IMR-90 (cell line): ENCODE results near the gene PIGBOS1. TPM values are rescaled to one million over a fixed set of nuclear protein-coding genes. Genes with fewer than 3 reads are reported as not detected.
A peak's percentile ranks its signal among the peaks of the same experiment; 100 is the strongest.

ENCODE experiments used
- ATAC-seq: fragments of 200-7000 bp; cut with Tn5 transposase; 2 replicates; pipeline ENCODE4 v1.9.1; 2020; ENCODE audit warnings: low read depth, mild to moderate bottlenecking, moderate library complexity
- BruUV-seq: library from RNA; stranded (reverse); fragments of 400-500 nt; replicated peaks from 2 replicates; lab custom pipeline; 2021; lab: Mats Ljungman, UMichigan
- CTCF ChIA-PET: fragments of 300-600 bp; formaldehyde crosslinking; extraction: SDS; loops from one replicate; lab custom pipeline; 2021; ENCODE audit warnings: antibody characterized with exemption; lab: Yijun Ruan, JAX
- POLR2A ChIA-PET: fragments of 300-600 bp; sonication (Branson Sonifier 250); formaldehyde crosslinking; loops from one replicate; lab custom pipeline; 2022; ENCODE audit warnings: antibody characterized with exemption; ENCODE audit not compliant: unreplicated experiment; lab: Charles Lee
- DNase-seq: peaks from one replicate; pipeline ENCODE4 v3.0.0; 2013
- H2AFZ ChIP-seq: replicated peaks from 2 replicates; pipeline ENCODE3; 2013; ENCODE audit warnings: low read length, mild to moderate bottlenecking; ENCODE audit not compliant: poor library complexity
- H2AK5ac ChIP-seq: 2 replicates; pipeline ENCODE4 v1.6.1; 2013; ENCODE audit warnings: low read depth, low read length, inconsistent platforms
- H2AK9ac ChIP-seq: replicated peaks from 2 replicates; pipeline ENCODE3; 2013; ENCODE audit warnings: mild to moderate bottlenecking, low read depth, low read length, moderate library complexity; ENCODE audit not compliant: poor library complexity
- H2BK120ac ChIP-seq: 2 replicates; pipeline ENCODE4 v1.6.1; 2013; ENCODE audit warnings: low read depth, low read length, inconsistent platforms
- H2BK15ac ChIP-seq: 3 replicates; pipeline ENCODE4 v1.6.1; 2013; ENCODE audit warnings: low read depth, low read length, inconsistent platforms
- H2BK20ac ChIP-seq: 2 replicates; pipeline ENCODE4 v1.6.1; 2013; ENCODE audit warnings: low read depth, mild to moderate bottlenecking, inconsistent platforms, low read length, moderate library complexity
- H2BK5ac ChIP-seq: 2 replicates; pipeline ENCODE4 v1.6.1; 2013; ENCODE audit warnings: mild to moderate bottlenecking, low read depth, low read length, inconsistent platforms; ENCODE audit not compliant: poor library complexity, severe bottlenecking
- H3K14ac ChIP-seq: replicated peaks from 2 replicates; pipeline ENCODE4 v1.6.1; 2013; ENCODE audit warnings: low read depth, low read length, inconsistent platforms
- H3K18ac ChIP-seq: 2 replicates; pipeline ENCODE4 v1.6.1; 2013; ENCODE audit warnings: low read depth, low read length, control low read depth
- H3K23ac ChIP-seq: 2 replicates; pipeline ENCODE4 v1.6.1; 2013; ENCODE audit warnings: low read depth, low read length, inconsistent platforms
- H3K27ac ChIP-seq: 2 replicates; pipeline ENCODE4 v1.5.1; 2013; ENCODE audit warnings: mild to moderate bottlenecking, control low read depth, low read length; ENCODE audit not compliant: insufficient read depth
- H3K27me3 ChIP-seq: 2 replicates; pipeline ENCODE4 v1.6.1; 2013; ENCODE audit warnings: low read length; ENCODE audit not compliant: control insufficient read depth, insufficient read depth
- H3K36me3 ChIP-seq: 2 replicates; pipeline ENCODE4 v1.6.1; 2013; ENCODE audit warnings: low read length, mixed read lengths; ENCODE audit not compliant: control insufficient read depth, insufficient read depth
- H3K4ac ChIP-seq: 2 replicates; pipeline ENCODE4 v1.6.1; 2013; ENCODE audit warnings: low read depth, low read length, inconsistent platforms
- H3K4me1 ChIP-seq: 2 replicates; pipeline ENCODE4 v1.6.1; 2013; ENCODE audit warnings: low read length, mixed read lengths; ENCODE audit not compliant: control insufficient read depth, insufficient read depth
- H3K4me2 ChIP-seq: 2 replicates; pipeline ENCODE4 v1.6.1; 2013; ENCODE audit warnings: low read depth, mild to moderate bottlenecking, control low read depth, low read length, moderate library complexity
- H3K4me3 ChIP-seq: 2 replicates; pipeline ENCODE4 v1.5.1; 2013; ENCODE audit warnings: low read depth, mild to moderate bottlenecking, control low read depth, low read length, moderate library complexity; ENCODE audit not compliant: insufficient read depth
- H3K56ac ChIP-seq: 2 replicates; pipeline ENCODE4 v1.6.1; 2013; ENCODE audit warnings: low read length, inconsistent platforms; ENCODE audit not compliant: insufficient read depth; ENCODE audit errors: extremely low read depth
- H3K79me1 ChIP-seq, 2 experiments: 2 replicates each; pipeline ENCODE4 v1.6.1; 2013; ENCODE audit warnings: low read length in 2 of 2, inconsistent platforms in 1 of 2, low read depth in 1 of 2
- H3K9ac ChIP-seq: 2 replicates; pipeline ENCODE4 v1.6.1; 2013; ENCODE audit warnings: low read depth, low read length, control low read depth
- H3K9me1 ChIP-seq: 2 replicates; pipeline ENCODE4 v1.6.1; 2013; ENCODE audit warnings: low read length, inconsistent platforms; ENCODE audit not compliant: insufficient read depth
- H3K9me3 ChIP-seq: 2 replicates; pipeline ENCODE4 v1.6.1; 2013; ENCODE audit warnings: low read length; ENCODE audit not compliant: control insufficient read depth, insufficient read depth
- H4K20me1 ChIP-seq: 2 replicates; pipeline ENCODE4 v1.6.1; 2013; ENCODE audit warnings: low read length, inconsistent platforms; ENCODE audit not compliant: insufficient read depth
- H4K5ac ChIP-seq: 2 replicates; pipeline ENCODE4 v1.6.1; 2013; ENCODE audit warnings: mild to moderate bottlenecking, low read depth, low read length, control low read depth
- H4K8ac ChIP-seq, 2 experiments: 2 replicates each; pipeline ENCODE4 v1.6.1; 2013; ENCODE audit warnings: low read depth in 2 of 2, low read length in 2 of 2, control low read depth in 1 of 2, inconsistent platforms in 1 of 2
- H4K91ac ChIP-seq: 2 replicates; pipeline ENCODE4 v1.6.1; 2013; ENCODE audit warnings: low read depth, low read length, inconsistent platforms; ENCODE audit not compliant: insufficient read depth
- BHLHE40 ChIP-seq: fragments of 150-350 bp; IDR thresholded peaks from 2 replicates; pipeline ENCODE4 v1.6.1; 2016; ENCODE audit warnings: mild to moderate bottlenecking, low read depth, low read length
- CEBPB ChIP-seq: IDR thresholded peaks from 2 replicates; pipeline ENCODE4 v1.6.1; 2012; ENCODE audit warnings: low read depth, low read length, improper control_type of control experiment
- CHD1 ChIP-seq: IDR thresholded peaks from 2 replicates; pipeline ENCODE4 v1.6.1; 2012; ENCODE audit warnings: low read depth, low read length, improper control_type of control experiment
- CTCF ChIP-seq: conservative IDR thresholded peaks from 2 replicates; pipeline ENCODE4 v1.5.1; 2012; ENCODE audit warnings: mild to moderate bottlenecking, low read depth, low read length, improper control_type of control experiment
- ELK1 ChIP-seq: fragments of 150-350 bp; IDR thresholded peaks from 2 replicates; pipeline ENCODE4 v1.6.1; 2016; ENCODE audit warnings: low read depth, mild to moderate bottlenecking, low read length, moderate library complexity, borderline replicate concordance
- FOS ChIP-seq: fragments of 150-350 bp; IDR thresholded peaks from 2 replicates; pipeline ENCODE4 v1.6.1; 2016; ENCODE audit warnings: low read depth, low read length
- MAFK ChIP-seq: IDR thresholded peaks from 2 replicates; pipeline ENCODE4 v1.6.1; 2012; ENCODE audit warnings: low read depth, low read length, improper control_type of control experiment
- MAZ ChIP-seq: IDR thresholded peaks from 2 replicates; pipeline ENCODE4 v1.6.1; 2012; ENCODE audit warnings: low read depth, mild to moderate bottlenecking, low read length, improper control_type of control experiment, moderate library complexity, borderline replicate concordance
- MXI1 ChIP-seq: IDR thresholded peaks from 2 replicates; pipeline ENCODE4 v1.6.1; 2012; ENCODE audit warnings: low read depth, mild to moderate bottlenecking, low read length, moderate library complexity, borderline replicate concordance
- NFE2L2 ChIP-seq: fragments of 150-350 bp; IDR thresholded peaks from 2 replicates; pipeline ENCODE4 v1.6.1; 2016; ENCODE audit warnings: low read depth, mild to moderate bottlenecking, low read length
- RCOR1 ChIP-seq: IDR thresholded peaks from 2 replicates; pipeline ENCODE4 v1.6.1; 2012; ENCODE audit warnings: mild to moderate bottlenecking, low read length, improper control_type of control experiment; ENCODE audit not compliant: insufficient replicate concordance
- SMC3 ChIP-seq: fragments of 150-350 bp; IDR thresholded peaks from 2 replicates; pipeline ENCODE4 v1.6.1; 2016; ENCODE audit warnings: low read depth, mild to moderate bottlenecking, antibody characterized with exemption, low read length, moderate library complexity
- WGBS, 2 experiments: methylation state at CpG; one replicate each; pipeline versions ENCODE4 v1.1.5 to v1.1.7; 2013; ENCODE audit warnings: missing lambda C conversion rate in 2 of 2; ENCODE audit not compliant: insufficient read length in 1 of 2; ENCODE audit errors: extremely low coverage in 2 of 2; 5-methylcytosine and 5-hydroxymethylcytosine counted together
- dilution Hi-C: fragments of 300-500 bp; cut with HindIII; formaldehyde crosslinking; loops from one replicate; pipeline ENCODE4 v1.14.3; 2018; ENCODE audit warnings: low sequenced_read_pairs; ENCODE audit not compliant: unreplicated experiment
- in situ Hi-C: fragments of 300-500 bp; cut with MboI; formaldehyde crosslinking; loops from 3 replicates; pipeline ENCODE4 v1.14.3; 2019; ENCODE audit warnings: low sequenced_read_pairs, inconsistent platforms, mixed read lengths
- intact Hi-C: fragments of 100-400 bp; cut with micrococcal nuclease; formaldehyde crosslinking; loops from 2 replicates; pipeline ENCODE4 v1.10.0; 2022
- polyA plus RNA-seq, 3 experiments: library from polyadenylated mRNA; depleted of rRNA; stranded (reverse); fragments of >200 nt; gene quantifications; 2 replicates each; pipeline ENCODE4 v1.2.3, GENCODE V29; 2012; ENCODE audit warnings: low replicate concordance in 1 of 3
- total RNA-seq: library from RNA; depleted of rRNA; stranded (reverse); fragments of >200 nt; gene quantifications from 2 replicates; pipeline ENCODE4 v1.2.3, GENCODE V29; 2012

The PIGBOS1 gene
- total and polyA plus RNA-seq, 2 of the 4 experiments (the other 2 are of a cell fraction), result 11.7 to 12.7 TPM

GRCh38 chr15:55277116-55277564 is 41.8 kb downstream of the PIGBOS1 start:
- peak; percentile 82 for DNase-seq

More at GRCh38 chr15:55277116-55277564, 41.8 kb downstream of the PIGBOS1 start:
- Histone ChIP-seq H2BK5ac (no peak overlapping the region), H2BK120ac (no peak overlapping the region), H4K8ac (peak overlapping the region in 1 of 2 experiments; percentile 47; a peak in 1 of 4 replicates), H3K27me3 (no peaks in the 10 kb centered on the region), H3K9ac (no peak overlapping the region), H3K36me3 (no peaks in the 10 kb centered on the region), H2AFZ (no peak overlapping the region), H4K91ac (no peak overlapping the region), H2AK5ac (peak overlapping the region; percentile 87), H2BK20ac (peak overlapping the region; percentile 40; the same call in 1 of the 2 replicates), H3K14ac (peak overlapping the region; percentile 68), H3K18ac (no peak overlapping the region), H3K56ac (no peak overlapping the region), H3K4me3 (no peak overlapping the region), H3K9me1 (peaks cover 11% of the 10 kb centered on the region), H4K5ac (no peak overlapping the region), H2BK15ac (peak overlapping the region; percentile 52; the same call in 1 of the 3 replicates), H3K4ac (peak overlapping the region; percentile 59), H3K4me2 (no peak overlapping the region), H3K79me1 (peaks cover 9 to 31% of the 10 kb centered on the region in 2 experiments; a peak in 3 of 4 replicates), H4K20me1 (peaks cover 10% of the 10 kb centered on the region; the same call in 1 of the 2 replicates), H3K9me3 (no peaks in the 10 kb centered on the region), H3K23ac (peak overlapping the region; percentile 42; the same call in 1 of the 2 replicates), H3K4me1 (peaks cover 6% of the 10 kb centered on the region; the same call in 1 of the 2 replicates), H3K27ac (no peak overlapping the region), H2AK9ac (peak overlapping the region; percentile 17)
- WGBS, 2 experiments, result no CpG with 5 or more reads among the region's 7 CpGs
- BruUV-seq, result no TSS peak
- ChIA-PET POLR2A (no interaction called here), CTCF (no interaction called here)
- intact Hi-C loops (no loop called here), in situ Hi-C loops (no loop called here), dilution Hi-C loops (no loop called here)
- TF ChIP-seq MAFK (no peak), MXI1 (no peak), CEBPB (no peak; the same call in 1 of the 2 replicates), BHLHE40 (no peak), NFE2L2 (no peak), CTCF (no peak), CHD1 (no peak), ELK1 (no peak), MAZ (no peak), FOS (no peak), SMC3 (no peak), RCOR1 (no peak)
- ATAC-seq, result no peak; the same call in 1 of the 2 replicates
